ENCODE measurements around the gene NAPEPLD. TPM values are rescaled to one million over a fixed set of nuclear protein-coding genes. Genes with fewer than 3 reads are reported as not detected.
A peak's percentile ranks its signal among the peaks of the same experiment; 100 is the strongest.

Gene NAPEPLD
- total RNA-seq, 1 donor from 2014 or later = 11.7 TPM

DNA sequence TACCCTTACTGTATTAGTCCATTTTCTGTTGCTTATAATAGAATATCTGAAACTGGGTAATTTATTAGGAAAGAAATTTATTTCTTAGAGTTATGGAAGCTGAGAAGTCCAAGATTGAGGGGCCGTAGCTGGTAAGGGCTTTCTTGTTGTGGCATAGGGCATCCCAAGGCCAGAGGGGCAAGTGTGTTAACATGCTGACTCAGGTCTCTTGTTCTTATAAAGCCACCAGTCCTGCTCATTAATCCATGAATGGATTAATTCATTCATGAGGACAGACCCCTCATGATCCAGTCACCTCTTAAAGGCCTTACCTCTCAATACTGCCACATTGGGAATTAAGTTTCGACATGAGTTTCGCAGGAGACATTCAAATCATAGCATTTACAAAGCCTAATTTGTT is 71.6 kb downstream of the NAPEPLD start:
- peaks cover 32% of the 10 kb centered on the region for H3K4me1 ChIP-seq
- peaks cover 5% of the 10 kb centered on the region for H3K36me3 ChIP-seq
- no peak overlapping the region for H3K4me3 ChIP-seq
- no peaks in the 10 kb centered on the region for H3K9me3 ChIP-seq (replicated peaks)
- no peak for DNase-seq
- H3K27ac ChIP-seq (replicated peaks) = no peak overlapping the region
- H3K27me3 ChIP-seq (ENCODE audit: low read depth) = no peaks in the 10 kb centered on the region
- intact Hi-C loops (cut with micrococcal nuclease) = no loop called here
- TF ChIP-seq, protein P1, sequence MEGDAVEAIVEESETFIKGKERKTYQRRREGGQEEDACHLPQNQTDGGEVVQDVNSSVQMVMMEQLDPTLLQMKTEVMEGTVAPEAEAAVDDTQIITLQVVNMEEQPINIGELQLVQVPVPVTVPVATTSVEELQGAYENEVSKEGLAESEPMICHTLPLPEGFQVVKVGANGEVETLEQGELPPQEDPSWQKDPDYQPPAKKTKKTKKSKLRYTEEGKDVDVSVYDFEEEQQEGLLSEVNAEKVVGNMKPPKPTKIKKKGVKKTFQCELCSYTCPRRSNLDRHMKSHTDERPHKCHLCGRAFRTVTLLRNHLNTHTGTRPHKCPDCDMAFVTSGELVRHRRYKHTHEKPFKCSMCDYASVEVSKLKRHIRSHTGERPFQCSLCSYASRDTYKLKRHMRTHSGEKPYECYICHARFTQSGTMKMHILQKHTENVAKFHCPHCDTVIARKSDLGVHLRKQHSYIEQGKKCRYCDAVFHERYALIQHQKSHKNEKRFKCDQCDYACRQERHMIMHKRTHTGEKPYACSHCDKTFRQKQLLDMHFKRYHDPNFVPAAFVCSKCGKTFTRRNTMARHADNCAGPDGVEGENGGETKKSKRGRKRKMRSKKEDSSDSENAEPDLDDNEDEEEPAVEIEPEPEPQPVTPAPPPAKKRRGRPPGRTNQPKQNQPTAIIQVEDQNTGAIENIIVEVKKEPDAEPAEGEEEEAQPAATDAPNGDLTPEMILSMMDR (IDR thresholded peaks at IDR 0.05; ENCODE audit: borderline replicate concordance) = no peak

DNA sequence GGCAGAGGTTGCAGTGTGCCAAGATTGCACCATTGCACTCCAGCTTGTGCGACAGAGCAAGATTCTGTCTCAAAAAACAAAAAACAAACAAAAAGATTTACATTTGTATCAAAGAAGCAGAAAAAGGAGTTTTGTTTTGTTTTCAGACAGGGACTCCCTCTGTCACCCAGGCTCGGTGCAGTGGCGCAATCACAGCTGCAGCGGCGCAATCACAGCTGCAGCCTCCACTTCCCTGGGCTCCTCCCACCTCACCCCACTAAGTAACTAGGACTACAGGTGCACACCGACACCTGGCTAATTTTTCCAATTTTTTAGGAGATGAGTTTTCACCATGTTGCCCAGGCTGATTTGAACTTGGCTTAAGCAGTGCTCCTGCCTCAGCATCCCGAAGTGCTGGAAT is 72.1 kb downstream of the NAPEPLD start:
- no peak for DNase-seq
- intact Hi-C loops (cut with micrococcal nuclease) = no loop called here
- Histone ChIP-seq H3K27me3 (ENCODE audit: low read depth) (no peaks in the 10 kb centered on the region), H3K36me3 (peaks cover 5% of the 10 kb centered on the region), H3K4me1 (peaks cover 32% of the 10 kb centered on the region), H3K4me3 (no peak overlapping the region), H3K27ac (replicated peaks) (no peak overlapping the region), H3K9me3 (replicated peaks) (no peaks in the 10 kb centered on the region)
- TF ChIP-seq, protein P1 (IDR thresholded peaks at IDR 0.05; ENCODE audit: borderline replicate concordance) = no peak

DNA sequence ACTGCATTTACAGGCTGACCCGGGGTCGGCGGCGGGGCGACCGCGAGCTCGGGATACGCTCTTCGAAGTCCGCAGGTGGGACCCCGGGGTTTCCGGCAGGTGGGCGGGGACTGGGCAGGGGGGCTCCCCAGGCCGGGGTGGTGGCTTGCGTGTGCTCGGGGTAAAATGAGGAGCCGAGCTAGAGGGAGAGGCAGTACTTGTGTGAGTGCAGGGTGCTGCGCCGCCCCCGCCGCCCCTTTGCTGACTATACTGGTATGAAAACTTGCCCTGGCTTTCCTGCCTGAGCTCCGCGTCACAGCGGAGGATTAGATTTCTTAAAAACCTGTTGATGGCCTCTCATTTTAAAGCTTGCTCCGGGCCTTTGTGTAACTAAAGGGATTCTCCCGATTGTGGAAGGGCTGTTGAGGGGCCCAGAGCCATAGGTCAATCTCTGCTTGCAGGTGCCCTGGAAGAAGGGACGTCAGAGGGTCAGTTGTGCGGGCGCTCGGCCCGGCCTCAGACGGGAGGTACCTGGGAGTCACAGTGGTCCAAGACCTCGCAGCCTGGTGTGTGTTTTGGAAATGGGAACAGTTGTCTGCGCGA is 73.5 kb downstream of the NAPEPLD start:
- Histone ChIP-seq H3K4me1 (peaks cover 32% of the 10 kb centered on the region), H3K9me3 (replicated peaks) (no peaks in the 10 kb centered on the region), H3K4me3 (peak overlapping the region; percentile 81), H3K27me3 (ENCODE audit: low read depth) (no peaks in the 10 kb centered on the region), H3K27ac (replicated peaks) (peak overlapping the region; percentile 93), H3K36me3 (peaks cover 5% of the 10 kb centered on the region)
- DNase-seq = peak; percentile 36
- intact Hi-C loops (cut with micrococcal nuclease) = no loop called here
- TF ChIP-seq, protein P1 (IDR thresholded peaks at IDR 0.05; ENCODE audit: borderline replicate concordance) = no peak

DNA sequence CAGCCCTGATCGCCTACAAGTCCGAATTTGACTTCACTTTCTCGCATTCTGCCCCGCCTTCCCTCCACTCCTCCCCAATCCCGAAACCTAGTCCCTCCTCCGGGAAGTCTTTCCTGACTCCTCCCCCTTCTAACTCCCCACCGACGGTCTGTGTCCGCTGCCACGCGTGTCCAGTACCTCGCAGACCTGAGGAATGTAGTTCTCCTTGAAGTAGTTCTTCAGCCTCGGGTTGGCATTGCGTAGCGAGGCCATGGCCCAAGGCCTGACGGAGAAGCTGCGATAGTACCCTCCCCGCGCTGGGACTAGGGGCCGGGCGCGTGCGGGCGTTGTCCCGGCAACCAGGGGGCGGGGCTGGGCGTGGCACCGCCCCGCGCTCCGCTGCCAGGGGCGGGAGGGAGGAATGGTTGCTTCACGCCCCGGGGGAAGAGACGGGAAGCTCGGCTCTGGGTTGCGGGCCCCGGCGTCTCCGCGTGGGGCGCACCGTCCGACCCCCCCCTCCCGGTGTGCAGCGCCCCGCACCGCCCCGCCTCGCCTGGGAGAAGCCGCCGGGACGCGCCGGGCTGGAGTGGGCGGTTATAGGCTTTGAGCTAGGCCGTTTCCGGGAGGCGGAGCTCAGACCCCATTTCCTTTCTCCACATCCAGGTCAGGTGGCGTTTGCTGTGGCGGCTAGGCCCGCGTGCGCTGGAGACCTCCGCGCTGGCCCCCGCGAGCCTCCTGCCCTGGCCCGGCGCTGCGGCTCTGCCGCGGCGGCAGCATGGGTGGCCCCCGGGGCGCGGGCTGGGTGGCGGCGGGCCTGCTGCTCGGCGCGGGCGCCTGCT is 74.2 kb downstream of the NAPEPLD start, which contains the start of the genes ARMC10 and FBXL13:
Gene ARMC10, plus strand, starts transcription at position 622 of the 818 bp plus-strand sequence. Its CDS starts 133 bp downstream, at position 755.
Gene FBXL13, minus strand, starts transcription at position 278 of the 818 bp plus-strand sequence.
- TF ChIP-seq, protein P1 (IDR thresholded peaks at IDR 0.05; ENCODE audit: borderline replicate concordance) = peak; percentile 56
- intact Hi-C loops (cut with micrococcal nuclease) = no loop called here

DNA sequence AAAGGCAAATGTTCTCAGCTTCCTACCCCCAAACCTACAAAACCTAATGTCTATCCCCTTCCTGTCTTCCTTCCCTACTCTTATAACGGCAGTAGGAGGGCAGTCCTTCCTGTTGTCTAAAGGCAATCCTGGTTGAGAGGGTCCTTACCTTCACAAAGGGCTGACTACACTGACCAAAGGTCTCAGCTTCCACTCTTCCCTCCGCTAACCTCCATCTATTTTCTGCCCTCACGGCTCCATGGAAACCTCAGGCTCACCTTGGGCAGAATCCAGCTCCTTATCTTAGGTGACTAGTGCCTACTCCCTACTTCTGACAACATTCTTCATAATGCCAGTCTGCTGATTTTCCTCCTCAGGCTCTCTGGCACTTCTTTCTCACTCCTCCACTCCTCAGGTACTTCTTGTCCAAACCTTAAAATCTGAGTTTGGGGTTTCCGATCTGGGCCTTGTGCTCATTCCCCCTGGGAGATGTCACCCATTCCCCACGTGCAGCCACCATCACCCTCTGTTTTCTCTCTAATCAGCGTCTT is 74.8 kb downstream of the NAPEPLD start:
- H3K9me3 ChIP-seq (replicated peaks) = no peaks in the 10 kb centered on the region
- TF ChIP-seq, protein P1 (IDR thresholded peaks at IDR 0.05; ENCODE audit: borderline replicate concordance) = no peak
- H3K27ac ChIP-seq (replicated peaks) = peak overlapping the region; percentile 93
- H3K4me1 ChIP-seq = peaks cover 32% of the 10 kb centered on the region
- intact Hi-C loops (cut with micrococcal nuclease) = no loop called here
- H3K4me3 ChIP-seq = peak overlapping the region; percentile 81
- H3K27me3 ChIP-seq (ENCODE audit: low read depth) = no peaks in the 10 kb centered on the region
- DNase-seq = no peak
- H3K36me3 ChIP-seq = peaks cover 5% of the 10 kb centered on the region

More for the DNA sequence above, 74.2 kb downstream of the NAPEPLD start, which contains the start of the genes ARMC10 and FBXL13:
- DNase-seq = peak; percentile 89
- Histone ChIP-seq H3K27me3 (ENCODE audit: low read depth) (no peaks in the 10 kb centered on the region), H3K27ac (replicated peaks) (peak within 1 kb of the TSS; percentile 93), H3K9me3 (replicated peaks) (no peaks in the 10 kb centered on the region), H3K4me1 (peaks cover 32% of the 10 kb centered on the region), H3K4me3 (peak within 1 kb of the TSS; percentile 81), H3K36me3 (peaks cover 5% of the 10 kb centered on the region)

Measured in left ventricle myocardium inferior (tissue), 1 donor.